ENCODE data around the gene SH3TC1.

The SH3TC1 gene

DNA sequence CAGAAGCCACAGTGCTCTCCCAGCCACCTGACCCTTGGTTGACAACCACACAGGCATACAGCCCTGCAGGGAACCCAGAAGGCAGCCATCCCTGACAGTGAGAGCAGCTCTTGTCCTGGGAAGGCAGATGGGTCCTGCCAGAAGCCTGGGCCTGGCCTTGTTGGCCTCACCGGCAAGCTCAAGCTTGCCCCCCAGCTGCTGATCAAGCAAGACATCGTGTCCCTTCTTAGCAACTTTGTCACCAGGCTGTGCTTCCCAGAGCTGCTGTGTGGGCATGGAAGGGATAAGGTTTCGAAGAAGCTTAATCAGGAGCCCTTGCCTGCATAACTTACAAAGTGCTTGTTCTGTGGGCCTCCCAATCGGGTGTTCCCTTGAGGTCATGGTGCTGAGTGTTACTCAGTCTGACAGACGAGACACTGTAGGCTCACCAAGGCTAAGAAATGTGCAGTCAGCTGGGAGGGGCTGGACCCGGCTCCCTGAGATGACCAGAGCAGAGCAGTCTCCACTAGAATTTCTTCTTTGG is 33.7 kb upstream of the SH3TC1 start:
- Histone ChIP-seq H3K4me1 (ENCODE audit: insufficient read depth, low read length, severe bottlenecking) (peaks cover 35% of the 10 kb centered on the region), H3F3A (ENCODE audit: insufficient read depth, low read length) (no peaks in the 10 kb centered on the region), H3K4me3 (ENCODE audit: low read depth, low read length, poor library complexity, severe bottlenecking) (no peak overlapping the region), H3K4me2 (ENCODE audit: low read length) (no peak overlapping the region), H3K27me3 (ENCODE audit: insufficient read depth, low read length) (peaks cover 3% of the 10 kb centered on the region; the same call in 1 of the 2 replicates), H4K20me1 (ENCODE audit: insufficient read depth, low read length) (no peaks in the 10 kb centered on the region), H2AFZ (ENCODE audit: low read length) (no peak overlapping the region), H3K36me3 (ENCODE audit: insufficient read depth, low read length) (no peaks in the 10 kb centered on the region), H3K9me3 (ENCODE audit: low read length) (no peaks in the 10 kb centered on the region), H3K27ac (ENCODE audit: low read depth, low read length, poor library complexity, severe bottlenecking) (no peak overlapping the region), H3K9me2 (ENCODE audit: low read depth, low read length) (no peaks in the 10 kb centered on the region), H3K9ac (ENCODE audit: low read length) (no peak overlapping the region; the same call in 1 of the 2 replicates), H3K79me2 (ENCODE audit: insufficient read depth, low read length) (no peaks in the 10 kb centered on the region)
- TF ChIP-seq EZH2 (IDR thresholded peaks at IDR 0.05; ENCODE audit: borderline replicate concordance, low read length) (no peak), CTCF (IDR thresholded peaks at IDR 0.05; ENCODE audit: low read length) (no peak)

GRCh38 chr4:8167291-8167690 is 31.8 kb upstream of the SH3TC1 start:
- no peak overlapping the region for H3K9ac ChIP-seq (ENCODE audit: low read length)
- H3K4me1 ChIP-seq (ENCODE audit: insufficient read depth, low read length, severe bottlenecking) = peaks cover 33% of the 10 kb centered on the region
- no peaks in the 10 kb centered on the region for H4K20me1 ChIP-seq (ENCODE audit: insufficient read depth, low read length)
- no peaks in the 10 kb centered on the region for H3K9me2 ChIP-seq (ENCODE audit: low read depth, low read length)
- no peaks in the 10 kb centered on the region for H3K36me3 ChIP-seq (ENCODE audit: insufficient read depth, low read length)
- no peaks in the 10 kb centered on the region for H3F3A ChIP-seq (ENCODE audit: insufficient read depth, low read length)
- no peaks in the 10 kb centered on the region for H3K79me2 ChIP-seq (ENCODE audit: insufficient read depth, low read length)
- H2AFZ ChIP-seq (ENCODE audit: low read length) = no peak overlapping the region
- TF ChIP-seq EZH2 (IDR thresholded peaks at IDR 0.05; ENCODE audit: borderline replicate concordance, low read length) (no peak), CTCF (IDR thresholded peaks at IDR 0.05; ENCODE audit: low read length) (no peak)
- no peak overlapping the region for H3K4me2 ChIP-seq (ENCODE audit: low read length)
- H3K4me3 ChIP-seq (ENCODE audit: low read depth, low read length, poor library complexity, severe bottlenecking) = no peak overlapping the region
- H3K9me3 ChIP-seq (ENCODE audit: low read length) = no peaks in the 10 kb centered on the region
- peaks cover 3% of the 10 kb centered on the region; the same call in 1 of the 2 replicates for H3K27me3 ChIP-seq (ENCODE audit: insufficient read depth, low read length)
- no peak overlapping the region for H3K27ac ChIP-seq (ENCODE audit: low read depth, low read length, poor library complexity, severe bottlenecking)

DNA sequence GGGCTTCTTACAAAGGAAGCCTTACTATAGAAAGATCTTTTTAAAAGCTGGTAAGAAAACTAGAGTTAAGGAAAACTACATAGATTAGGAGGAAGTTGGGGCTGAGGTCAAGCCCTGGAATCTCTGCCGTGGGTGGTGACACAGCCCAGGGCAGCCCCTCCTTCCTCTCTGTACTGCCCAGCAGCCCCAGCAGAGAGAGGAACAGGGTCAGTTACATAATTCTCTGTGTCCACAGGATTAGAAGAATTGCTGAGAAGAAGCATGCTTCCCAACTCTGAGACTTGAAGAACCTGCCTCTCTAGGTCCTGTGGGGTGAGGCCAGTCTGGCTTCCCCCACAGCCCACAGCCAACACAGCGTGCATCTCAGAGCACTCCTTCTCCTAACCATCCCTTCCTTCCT is 31.3 kb upstream of the SH3TC1 start:
- H3K36me3 ChIP-seq (ENCODE audit: insufficient read depth, low read length) = no peaks in the 10 kb centered on the region
- H3K9me2 ChIP-seq (ENCODE audit: low read depth, low read length) = no peaks in the 10 kb centered on the region
- no peak overlapping the region for H3K4me2 ChIP-seq (ENCODE audit: low read length)
- H3K79me2 ChIP-seq (ENCODE audit: insufficient read depth, low read length) = no peaks in the 10 kb centered on the region
- no peak overlapping the region for H3K27ac ChIP-seq (ENCODE audit: low read depth, low read length, poor library complexity, severe bottlenecking)
- no peaks in the 10 kb centered on the region for H3K9me3 ChIP-seq (ENCODE audit: low read length)
- H3F3A ChIP-seq (ENCODE audit: insufficient read depth, low read length) = no peaks in the 10 kb centered on the region
- H3K27me3 ChIP-seq (ENCODE audit: insufficient read depth, low read length) = peaks cover 3% of the 10 kb centered on the region; the same call in 1 of the 2 replicates
- H3K4me1 ChIP-seq (ENCODE audit: insufficient read depth, low read length, severe bottlenecking) = peaks cover 30% of the 10 kb centered on the region
- H4K20me1 ChIP-seq (ENCODE audit: insufficient read depth, low read length) = no peaks in the 10 kb centered on the region
- H2AFZ ChIP-seq (ENCODE audit: low read length) = no peak overlapping the region
- no peak overlapping the region for H3K9ac ChIP-seq (ENCODE audit: low read length)
- no peak overlapping the region for H3K4me3 ChIP-seq (ENCODE audit: low read depth, low read length, poor library complexity, severe bottlenecking)
- TF ChIP-seq CTCF (IDR thresholded peaks at IDR 0.05; ENCODE audit: low read length) (no peak), EZH2 (IDR thresholded peaks at IDR 0.05; ENCODE audit: borderline replicate concordance, low read length) (no peak)
